HT-29 (cell line): ENCODE results near the gene PRRG4. TPM values are rescaled to one million over a fixed set of nuclear protein-coding genes. Genes with fewer than 3 reads are reported as not detected.
"Not testable (repeated sequence)": the region's sequence is repeated elsewhere in the genome, so short reads cannot be mapped to it uniquely, and the experiment has no call there.

ENCODE experiments used
- DNase-seq: peaks from one replicate; pipeline ENCODE4 v3.0.0-alpha.2; 2015; ENCODE audit warnings: low spot score
- total RNA-seq: library from RNA; depleted of rRNA; stranded (reverse); fragments of >200 nt; shearing (Covaris generic); gene quantifications from 2 replicates; pipeline ENCODE4 v1.2.3, GENCODE V29; 2014

PRRG4 gene
- total RNA-seq, 1 experiment from 2014 or later = 4.8 TPM

- peak; percentile 82 for DNase-seq
These were observed 649 bp downstream of the PRRG4 start for GRCh38 chr11:32830413-32830738.

- DNase-seq = no peak
These were observed 1.1 kb downstream of the PRRG4 start for GRCh38 chr11:32830796-32831195.

- DNase-seq = peak; percentile 12
These were observed 1.5 kb downstream of the PRRG4 start for GRCh38 chr11:32831221-32831620.

- DNase-seq = no peak
These were observed 4.2 kb downstream of the PRRG4 start for GRCh38 chr11:32833921-32834320.

- no peak for DNase-seq
These were observed 7.2 kb downstream of the PRRG4 start for GRCh38 chr11:32836946-32837345.

- DNase-seq = peak; percentile 73
These were observed 9.0 kb downstream of the PRRG4 start for GRCh38 chr11:32838505-32839274.

- DNase-seq = no peak
These were observed 9.6 kb downstream of the PRRG4 start for GRCh38 chr11:32839308-32839707.

GRCh38 chr11:32840587-32840986 lies 10.9 kb downstream of the PRRG4 start:
- DNase-seq = no peak

GRCh38 chr11:32843544-32843943 lies 13.8 kb downstream of the PRRG4 start:
- no peak for DNase-seq

GRCh38 chr11:32847511-32847910 lies 17.8 kb downstream of the PRRG4 start:
- DNase-seq = no peak

- no peak for DNase-seq
These were observed 20.0 kb downstream of the PRRG4 start for GRCh38 chr11:32849761-32850160.

- no peak for DNase-seq
These were observed 21.5 kb downstream of the PRRG4 start for GRCh38 chr11:32851251-32851650.

GRCh38 chr11:32852207-32852606 lies 22.5 kb downstream of the PRRG4 start:
- no peak for DNase-seq

GRCh38 chr11:32855601-32856000 lies 25.9 kb downstream of the PRRG4 start:
- no peak for DNase-seq

GRCh38 chr11:32858731-32859130 lies 29.0 kb downstream of the PRRG4 start:
- DNase-seq = peak; percentile 30

GRCh38 chr11:32861850-32862577 lies 32.3 kb downstream of the PRRG4 start:
- DNase-seq = no peak

- DNase-seq = no peak
These were observed 34.8 kb downstream of the PRRG4 start for GRCh38 chr11:32864555-32864954.

- DNase-seq = not testable (repeated sequence)
These were observed 39.0 kb downstream of the PRRG4 start for GRCh38 chr11:32868752-32869151.

GRCh38 chr11:32870676-32871075 lies 40.9 kb downstream of the PRRG4 start:
- DNase-seq = peak; percentile 55

GRCh38 chr11:32874132-32874531 lies 44.4 kb downstream of the PRRG4 start:
- no peak for DNase-seq

- DNase-seq = no peak
These were observed 51.6 kb downstream of the PRRG4 start for GRCh38 chr11:32881286-32881685.

- no peak for DNase-seq
These were observed 53.7 kb downstream of the PRRG4 start for GRCh38 chr11:32883421-32883820.

- DNase-seq = no peak
These were observed 54.3 kb downstream of the PRRG4 start for GRCh38 chr11:32884023-32884422.
